ENCODE data around the gene CALML3.

Gene CALML3

DNA sequence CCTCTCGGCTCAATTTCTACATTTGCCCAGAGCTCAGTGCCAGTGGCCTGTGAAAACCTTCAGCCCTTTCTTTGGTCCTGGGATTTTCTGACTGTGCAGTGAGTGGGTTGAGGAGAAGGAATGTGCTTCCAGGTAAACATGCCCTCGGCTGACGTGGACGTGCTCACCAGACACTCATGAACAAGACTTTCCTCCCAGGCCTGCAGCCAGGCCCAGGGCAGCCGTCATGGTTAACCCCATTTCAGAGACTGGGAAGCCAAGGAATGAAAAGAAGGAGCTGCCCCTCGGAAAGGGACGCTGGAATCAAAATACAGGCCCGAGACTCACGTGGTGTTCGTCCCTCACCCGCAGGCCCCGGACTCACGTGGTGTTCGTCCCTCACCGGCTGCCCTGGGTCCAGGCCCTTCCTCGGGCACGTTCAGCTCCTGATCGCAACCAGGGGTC is 16.6 kb upstream of the CALML3 start:
- no peak overlapping the region for H3K4me3 ChIP-seq (ENCODE audit: low read length)
- TF ChIP-seq ZNF274 (IDR thresholded peaks at IDR 0.05; ENCODE audit: low read depth, low read length) = no peak

GRCh38 chr10:5508786-5509185 is 16.0 kb upstream of the CALML3 start:
- no peak for TF ChIP-seq ZNF274 (IDR thresholded peaks at IDR 0.05; ENCODE audit: low read depth, low read length)
- H3K4me3 ChIP-seq (ENCODE audit: low read length) = no peak overlapping the region

- TF ChIP-seq ZNF274 (IDR thresholded peaks at IDR 0.05; ENCODE audit: low read depth, low read length) = no peak
- no peak overlapping the region for H3K4me3 ChIP-seq (ENCODE audit: low read length)
Measured at GRCh38 chr10:5509236-5509635, 15.5 kb upstream of the CALML3 start.

- TF ChIP-seq ZNF274 (IDR thresholded peaks at IDR 0.05; ENCODE audit: low read depth, low read length) = no peak
- no peak overlapping the region for H3K4me3 ChIP-seq (ENCODE audit: low read length)
Measured at GRCh38 chr10:5509691-5510090, 15.1 kb upstream of the CALML3 start.

- no peak for TF ChIP-seq ZNF274 (IDR thresholded peaks at IDR 0.05; ENCODE audit: low read depth, low read length)
Measured at GRCh38 chr10:5510281-5511072, 14.3 kb upstream of the CALML3 start.

DNA sequence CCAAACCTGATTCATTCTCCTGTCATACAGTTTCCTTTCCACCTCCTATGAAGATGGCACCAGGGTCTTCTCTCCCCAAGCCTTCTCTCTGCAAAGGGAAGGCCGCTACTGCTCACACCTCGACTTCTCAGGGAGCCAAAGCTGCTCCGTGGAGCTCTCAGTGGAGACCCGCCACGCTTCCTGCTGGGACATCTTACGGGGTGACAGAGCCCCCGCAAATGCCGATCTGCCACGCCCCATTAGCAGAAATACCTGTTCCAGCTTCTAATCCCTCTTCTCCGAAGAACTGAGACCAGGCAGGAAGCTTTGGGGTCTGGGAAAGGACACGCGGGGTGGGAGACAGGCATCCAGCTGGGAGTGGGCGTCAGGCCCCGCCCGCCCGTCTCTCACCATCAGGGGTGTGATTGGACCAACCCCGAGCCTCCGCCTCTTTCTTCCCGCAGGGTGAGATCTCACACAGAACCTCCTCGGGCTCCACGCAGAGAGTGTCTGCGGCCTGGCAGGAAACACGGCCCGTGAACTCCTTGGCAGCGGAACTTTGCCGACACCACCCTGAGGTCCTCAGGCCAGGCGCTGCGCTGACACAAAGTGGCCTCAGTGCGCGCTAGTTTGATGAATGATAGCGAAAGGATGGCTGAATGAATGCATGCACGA is 13.4 kb upstream of the CALML3 start:
- TF ChIP-seq ZNF274 (IDR thresholded peaks at IDR 0.05; ENCODE audit: low read depth, low read length) = no peak
- H3K4me3 ChIP-seq (ENCODE audit: low read length) = no peak overlapping the region

More at GRCh38 chr10:5510281-5511072, 14.3 kb upstream of the CALML3 start:
- no peak overlapping the region for H3K4me3 ChIP-seq (ENCODE audit: low read length)

DNA sequence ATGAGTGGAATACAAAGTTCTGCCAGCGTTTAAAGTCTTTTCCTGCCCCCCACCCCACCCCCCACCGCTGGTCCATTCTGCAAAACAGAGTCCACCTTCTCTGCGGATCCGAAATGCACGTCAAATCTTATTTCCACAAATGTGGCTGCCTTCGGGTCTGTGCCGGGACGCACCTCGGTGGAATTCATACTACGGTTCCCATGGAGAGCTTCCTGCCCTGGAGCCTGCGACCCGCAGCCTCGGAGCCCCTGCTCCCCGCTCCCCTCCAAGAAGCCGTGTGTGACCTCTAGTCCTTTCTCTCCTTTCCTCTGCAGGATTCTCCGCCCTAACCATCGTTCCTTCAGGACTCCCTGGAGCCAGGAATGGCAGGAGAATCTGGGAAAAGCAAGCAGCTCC is 12.9 kb upstream of the CALML3 start:
- no peak for TF ChIP-seq ZNF274 (IDR thresholded peaks at IDR 0.05; ENCODE audit: low read depth, low read length)
- no peak overlapping the region for H3K4me3 ChIP-seq (ENCODE audit: low read length)

DNA sequence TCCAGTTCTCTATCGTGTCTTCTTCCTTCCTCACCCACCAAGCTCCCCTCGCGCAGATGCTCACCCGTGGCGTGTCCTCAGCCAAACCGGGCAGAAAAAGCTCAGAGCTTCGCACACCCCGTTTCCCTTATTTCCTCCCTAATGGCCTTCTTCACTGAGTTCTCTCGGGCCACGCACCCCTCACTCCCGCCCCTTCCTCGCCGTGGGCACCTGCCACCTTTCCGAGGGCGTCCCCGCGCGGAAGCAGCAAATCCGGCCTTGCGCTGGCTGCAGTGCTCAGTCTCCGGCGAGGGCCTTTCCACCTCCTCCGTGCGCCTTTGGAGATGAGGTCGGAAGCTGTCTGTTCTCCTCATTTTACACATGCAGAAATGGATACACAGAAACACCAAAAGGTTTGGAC is 12.4 kb upstream of the CALML3 start:
- no peak overlapping the region for H3K4me3 ChIP-seq (ENCODE audit: low read length)
- TF ChIP-seq ZNF274 (IDR thresholded peaks at IDR 0.05; ENCODE audit: low read depth, low read length) = no peak

DNA sequence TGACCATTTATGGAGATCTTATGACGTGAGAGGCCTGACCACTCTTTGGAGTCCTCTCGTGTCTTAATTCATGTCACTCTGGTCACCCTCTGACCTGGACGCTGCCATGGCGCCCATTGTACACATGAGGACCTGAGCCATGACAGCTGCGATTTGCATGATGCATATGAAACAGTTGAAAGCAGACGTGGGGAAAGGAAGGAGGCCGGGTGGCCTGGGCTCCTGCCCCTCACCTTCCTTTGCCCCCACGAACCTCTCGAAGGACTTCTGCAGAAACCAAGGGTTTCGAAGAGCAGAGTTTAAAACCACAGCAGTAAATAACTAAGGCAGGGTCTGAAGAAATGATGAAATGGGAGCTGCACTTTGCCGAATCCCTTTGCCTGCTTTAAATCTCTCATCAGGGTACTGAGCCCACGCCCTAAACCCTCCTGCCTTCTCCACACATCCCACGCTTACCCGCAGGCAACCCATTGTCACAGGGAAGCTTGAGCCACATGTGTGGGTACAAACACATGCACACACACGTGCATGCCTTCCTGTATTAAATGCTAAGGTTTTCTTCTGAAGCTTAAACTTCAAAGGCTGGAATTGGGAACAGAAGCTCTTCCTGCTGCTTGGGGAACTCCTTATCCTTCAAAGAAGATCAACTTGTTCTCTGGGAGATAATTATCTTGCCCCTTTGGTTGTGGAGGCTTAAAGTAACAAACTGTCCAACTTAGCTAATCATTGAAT is 11.7 kb upstream of the CALML3 start:
- H3K4me3 ChIP-seq (ENCODE audit: low read length) = no peak overlapping the region
- no peak for TF ChIP-seq ZNF274 (IDR thresholded peaks at IDR 0.05; ENCODE audit: low read depth, low read length)

GRCh38 chr10:5514226-5514850 is 10.4 kb upstream of the CALML3 start:
- TF ChIP-seq ZNF274 (IDR thresholded peaks at IDR 0.05; ENCODE audit: low read depth, low read length) = no peak
- H3K4me3 ChIP-seq (ENCODE audit: low read length) = no peak overlapping the region

DNA sequence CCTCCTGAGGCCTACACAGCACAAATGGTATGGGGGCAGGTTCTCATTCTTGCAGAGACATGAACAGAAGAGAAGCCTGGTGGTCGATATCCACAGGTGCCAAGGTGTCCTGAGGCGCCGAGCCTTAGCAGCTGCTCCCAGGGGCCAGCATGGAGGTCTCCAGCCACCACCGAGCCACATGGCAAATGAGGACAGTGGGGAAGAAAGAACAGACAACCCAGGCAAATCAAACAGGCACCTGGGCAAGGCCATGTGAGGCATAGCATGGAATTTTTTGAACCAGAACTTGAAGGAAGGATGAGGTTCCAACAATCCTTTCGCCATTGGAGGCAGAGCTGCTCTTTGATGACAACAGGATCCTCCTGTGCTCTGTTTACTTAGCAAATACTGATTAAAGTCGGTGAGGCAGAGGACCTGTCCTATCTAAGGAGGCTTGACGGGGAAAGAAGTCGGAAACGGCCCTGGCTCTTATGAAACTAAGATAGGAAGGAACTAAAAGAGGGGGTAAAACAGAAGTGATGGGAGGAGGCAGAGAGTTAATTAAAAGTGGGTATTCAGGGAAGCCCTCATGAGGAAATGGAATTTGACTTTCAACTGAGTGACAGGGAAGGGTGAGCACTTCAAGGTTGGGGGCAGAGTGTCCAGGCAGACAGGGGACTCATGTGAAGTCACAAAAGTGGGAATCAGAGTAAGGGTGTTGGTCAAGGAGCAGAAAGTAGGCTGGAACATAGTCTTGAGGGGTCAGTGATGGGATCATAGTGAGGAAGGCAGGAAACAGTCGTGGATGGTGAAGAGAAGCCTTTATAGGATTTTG is 8.6 kb upstream of the CALML3 start:
- H3K4me3 ChIP-seq (ENCODE audit: low read length) = no peak overlapping the region
- no peak for TF ChIP-seq ZNF274 (IDR thresholded peaks at IDR 0.05; ENCODE audit: low read depth, low read length)

GRCh38 chr10:5517546-5517945 is 7.2 kb upstream of the CALML3 start:
- no peak overlapping the region for H3K4me3 ChIP-seq (ENCODE audit: low read length)
- TF ChIP-seq ZNF274 (IDR thresholded peaks at IDR 0.05; ENCODE audit: low read depth, low read length) = no peak

DNA sequence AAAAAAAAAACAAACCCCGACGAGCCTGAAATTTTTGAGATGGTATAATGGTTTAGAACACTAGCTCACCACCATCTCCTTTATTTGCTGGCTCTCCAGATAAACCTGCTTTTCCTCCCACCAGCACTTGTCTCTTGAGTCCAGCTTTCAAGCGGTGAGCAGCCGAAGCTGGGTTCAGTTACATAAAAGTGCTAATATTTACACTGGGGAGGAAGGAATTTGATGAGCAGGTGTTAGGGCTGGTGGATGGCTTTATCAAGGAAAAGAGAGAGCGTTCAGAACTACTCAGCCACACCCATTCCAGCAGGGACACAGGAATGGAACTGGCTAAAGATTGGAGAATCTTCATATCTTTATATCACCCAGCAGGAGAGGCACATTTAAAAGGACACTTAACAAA is 6.6 kb upstream of the CALML3 start:
- H3K4me3 ChIP-seq (ENCODE audit: low read length) = no peak overlapping the region
- no peak for TF ChIP-seq ZNF274 (IDR thresholded peaks at IDR 0.05; ENCODE audit: low read depth, low read length)

Data from GM08714 (cell line).